Measurements from ENCODE around the gene MED29.
A peak's percentile ranks its signal among the peaks of the same experiment; 100 is the strongest.

MED29 gene

DNA sequence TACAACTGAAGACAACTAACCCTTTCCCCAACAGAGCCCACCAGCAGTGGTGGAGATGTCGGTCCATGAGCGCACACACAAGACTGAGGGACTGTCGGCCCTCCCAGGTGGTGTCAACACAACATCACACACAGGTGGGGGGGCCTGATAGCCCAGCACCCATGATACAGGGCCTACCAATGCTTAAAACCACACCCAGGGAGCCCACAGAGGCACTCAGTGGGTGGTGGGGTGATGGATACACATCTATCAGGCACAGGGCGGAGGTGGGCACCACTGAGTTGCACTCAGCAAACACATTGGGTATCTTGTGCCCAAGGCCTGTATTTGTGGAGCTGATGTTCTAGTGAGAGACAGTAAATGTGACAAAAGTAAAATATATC, 8.5 kb downstream of the MED29 start:
- no peak for DNase-seq

DNA sequence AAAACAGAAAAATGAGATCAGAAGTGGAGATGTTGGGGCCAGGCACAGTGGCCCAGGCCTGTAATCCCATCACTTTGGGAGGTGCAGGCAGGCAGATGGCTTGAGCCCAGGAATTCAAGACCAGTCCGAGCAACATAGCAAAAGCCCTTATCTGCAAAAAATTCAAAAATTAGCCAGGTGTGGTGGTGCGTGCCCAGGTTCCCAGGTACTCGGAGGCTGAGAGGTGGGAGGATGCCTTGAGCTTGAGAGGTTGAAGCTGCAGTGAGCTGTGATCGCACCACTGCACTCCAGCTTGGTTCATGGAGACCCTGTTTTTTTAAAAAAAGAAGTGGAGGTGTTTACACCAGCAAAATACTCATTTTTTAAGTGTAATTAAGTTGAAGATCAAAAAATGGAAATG, 8.9 kb downstream of the MED29 start:
- no peak for DNase-seq

DNA sequence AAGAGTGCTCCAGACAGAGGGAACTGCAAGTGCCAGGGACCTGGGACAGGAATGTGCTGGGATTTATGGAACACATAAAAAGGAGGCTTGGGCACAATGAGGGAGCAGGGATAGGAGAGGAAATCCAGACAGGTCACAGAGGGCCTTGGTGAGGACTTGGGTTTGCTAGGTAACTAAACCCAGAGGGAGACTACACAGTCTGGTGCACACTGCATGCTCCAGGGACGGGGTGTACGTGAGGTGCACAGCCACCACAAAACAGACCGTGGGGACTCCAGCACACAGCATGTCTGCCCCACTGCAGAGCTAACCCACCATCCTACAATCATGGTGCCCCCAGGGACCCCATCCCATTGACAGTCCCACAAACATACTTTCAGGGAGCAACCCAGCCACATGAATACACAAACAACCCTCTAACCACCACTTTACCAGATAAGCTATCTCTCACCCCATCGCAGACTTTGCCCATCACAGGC, 9.9 kb downstream of the MED29 start:
- DNase-seq, result no peak

DNA sequence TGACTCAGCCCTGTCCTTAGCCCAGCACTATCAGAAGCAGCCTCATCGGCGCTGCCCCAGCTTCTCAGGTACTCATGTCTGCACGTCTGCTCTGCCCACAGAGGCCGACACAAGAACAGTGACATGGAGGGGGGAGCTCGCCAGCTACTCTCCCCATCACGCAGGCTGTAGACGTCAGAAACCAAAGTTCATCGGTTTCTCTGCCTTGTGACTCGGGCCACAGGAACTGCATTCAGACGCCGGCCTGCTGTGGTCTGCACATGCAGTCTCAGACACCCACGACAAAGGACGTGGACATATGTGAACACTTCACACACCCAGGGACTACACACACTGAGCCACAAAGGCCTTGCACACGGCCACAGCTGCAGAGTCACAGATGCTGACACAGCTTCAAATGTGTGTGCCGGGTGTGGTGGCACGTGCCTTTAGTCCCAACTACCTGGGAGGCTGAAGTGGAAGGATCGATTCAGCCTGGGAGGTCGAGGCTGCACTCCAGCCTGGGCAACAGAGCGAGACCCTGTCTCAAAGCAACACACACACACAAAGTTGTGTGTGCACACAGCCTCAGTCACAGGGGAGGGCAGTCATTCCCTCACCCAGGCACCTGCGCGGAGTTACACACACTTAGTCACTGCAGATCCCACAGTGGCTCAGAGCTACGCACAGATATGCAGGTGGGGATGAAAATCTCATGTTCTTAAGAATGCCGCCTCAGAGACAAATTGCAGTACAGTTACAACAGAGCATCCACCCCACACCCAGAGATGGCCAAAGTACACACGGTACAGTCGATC, 10.6 kb downstream of the MED29 start:
- DNase-seq, result peak; percentile 83

DNA sequence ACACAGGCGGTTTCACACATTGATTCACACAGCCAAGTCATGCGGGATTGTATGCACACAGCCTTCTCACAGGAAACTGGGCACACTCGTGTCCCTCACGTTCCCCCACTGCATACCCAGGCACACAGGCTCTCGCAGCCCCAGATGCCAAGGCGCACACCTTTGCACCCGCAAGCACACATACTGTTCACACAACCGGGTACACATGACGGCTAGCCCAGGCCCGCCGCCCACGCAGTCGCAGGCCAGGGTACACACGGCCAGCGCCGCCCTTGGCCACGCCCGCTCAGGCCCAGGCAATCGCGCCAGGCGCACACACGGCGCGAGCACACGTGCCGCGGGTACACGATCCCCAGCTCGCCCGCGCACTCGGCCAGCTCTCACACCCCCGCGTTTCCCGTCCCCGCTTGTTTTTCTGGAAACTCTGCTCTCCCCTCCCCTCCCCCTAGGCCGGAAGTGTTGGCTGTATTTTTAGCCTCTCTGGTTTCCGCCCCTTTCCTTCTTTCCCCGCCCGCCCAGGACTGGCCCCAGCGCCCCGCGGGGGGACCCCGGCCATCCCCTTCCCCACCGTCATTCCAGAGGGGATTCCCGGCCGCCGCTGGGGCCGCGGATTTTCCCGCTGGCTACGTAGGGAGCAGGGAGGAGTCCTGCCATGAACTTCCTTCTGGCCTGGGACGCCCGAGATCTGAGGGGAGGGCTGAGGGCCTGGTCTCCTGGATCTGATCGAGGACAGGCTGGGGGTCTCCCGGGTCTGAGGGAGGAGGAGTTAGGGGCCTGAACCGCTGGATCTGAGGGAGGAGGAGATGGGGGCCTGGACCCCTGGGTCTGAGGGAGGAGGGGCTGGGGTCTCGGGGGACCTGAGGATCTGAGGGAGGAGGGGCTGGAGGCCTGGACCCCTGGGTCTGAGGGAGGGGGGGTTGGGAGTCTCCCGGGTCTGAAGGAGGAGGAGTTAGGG, 11.4 kb downstream of the MED29 start:
- DNase-seq, result peak; percentile 77

DNA sequence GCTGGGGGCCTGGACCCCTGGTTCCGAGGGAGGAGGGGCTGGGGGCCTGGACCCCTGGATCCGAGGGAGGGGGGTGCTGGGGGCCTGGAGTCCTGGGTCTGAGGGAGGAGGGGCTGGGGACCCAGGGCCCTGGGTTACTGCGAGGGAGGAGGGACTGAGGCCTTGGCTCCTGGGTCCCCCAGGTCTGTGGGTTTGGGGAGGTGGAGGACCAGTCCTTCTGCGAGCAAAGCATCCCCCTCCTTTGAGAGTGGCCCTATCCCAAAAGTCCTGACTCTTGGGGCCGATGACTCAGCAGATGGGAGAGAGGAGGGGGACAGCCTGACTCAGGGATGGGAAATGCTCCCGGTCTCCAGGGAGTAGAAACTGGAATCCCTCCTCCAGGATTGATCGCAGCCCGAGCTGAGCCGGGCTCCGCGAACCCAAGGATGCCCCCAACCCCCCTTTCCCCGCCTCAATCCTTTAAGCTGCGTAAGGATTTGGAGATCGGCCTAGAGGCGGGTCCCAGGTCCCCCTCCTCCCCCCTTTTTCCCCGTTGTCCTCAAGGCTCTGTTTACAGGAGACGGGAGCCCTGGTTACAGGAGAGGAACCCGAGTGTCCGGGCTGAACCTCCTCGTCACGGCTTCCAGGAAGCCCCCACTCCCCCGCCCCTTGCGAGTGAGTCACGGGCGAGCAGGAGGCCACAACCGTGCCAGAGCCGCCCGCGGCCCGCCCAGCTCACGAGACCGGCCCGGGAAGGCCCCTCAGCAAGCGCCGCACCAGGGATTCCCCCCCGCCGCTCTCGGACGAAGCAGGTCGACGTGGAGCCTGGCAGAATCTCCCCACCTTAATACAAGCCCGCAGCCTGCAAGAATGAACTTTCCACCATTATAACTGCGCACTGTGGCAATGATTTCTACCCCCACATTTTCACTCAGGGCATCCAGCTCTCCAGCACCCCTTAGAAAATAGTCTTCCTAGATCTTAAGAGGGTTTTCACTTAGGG, 12.4 kb downstream of the MED29 start:
- peak; percentile 97 for DNase-seq

DNA sequence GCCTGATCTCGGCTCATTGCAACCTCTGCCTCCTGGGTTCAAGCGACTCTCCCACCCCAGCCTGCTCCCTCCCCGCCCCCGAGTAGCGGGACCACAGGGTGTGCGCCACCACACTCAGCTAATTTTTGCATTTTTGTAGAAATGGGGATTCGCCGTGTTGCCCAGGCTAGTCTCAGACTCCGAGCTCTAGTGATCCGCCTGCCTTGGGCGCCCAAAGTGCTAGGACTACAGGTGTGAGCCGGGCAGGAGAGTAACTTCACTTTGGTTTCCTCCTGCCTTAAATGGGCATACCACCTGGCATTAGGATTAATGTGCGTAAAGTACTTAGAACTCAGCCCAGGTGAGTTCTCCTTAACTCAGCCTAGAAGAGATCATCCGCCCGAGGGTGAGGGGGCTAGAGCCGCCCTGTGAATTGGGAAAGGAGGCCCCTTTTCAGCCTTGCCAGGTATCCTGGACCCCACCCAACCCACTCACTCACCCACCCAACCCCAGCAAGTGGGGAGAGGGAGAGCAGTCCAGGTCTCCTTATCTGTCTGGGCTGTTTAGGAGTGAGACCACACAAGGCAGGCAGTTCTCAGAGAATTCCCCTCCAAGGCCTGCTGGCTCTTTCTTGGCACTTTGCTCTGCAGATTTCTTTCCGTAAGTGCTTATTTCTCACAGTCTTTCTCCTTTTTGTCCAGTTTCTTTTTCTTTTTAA, 14.2 kb downstream of the MED29 start:
- no peak for DNase-seq

DNA sequence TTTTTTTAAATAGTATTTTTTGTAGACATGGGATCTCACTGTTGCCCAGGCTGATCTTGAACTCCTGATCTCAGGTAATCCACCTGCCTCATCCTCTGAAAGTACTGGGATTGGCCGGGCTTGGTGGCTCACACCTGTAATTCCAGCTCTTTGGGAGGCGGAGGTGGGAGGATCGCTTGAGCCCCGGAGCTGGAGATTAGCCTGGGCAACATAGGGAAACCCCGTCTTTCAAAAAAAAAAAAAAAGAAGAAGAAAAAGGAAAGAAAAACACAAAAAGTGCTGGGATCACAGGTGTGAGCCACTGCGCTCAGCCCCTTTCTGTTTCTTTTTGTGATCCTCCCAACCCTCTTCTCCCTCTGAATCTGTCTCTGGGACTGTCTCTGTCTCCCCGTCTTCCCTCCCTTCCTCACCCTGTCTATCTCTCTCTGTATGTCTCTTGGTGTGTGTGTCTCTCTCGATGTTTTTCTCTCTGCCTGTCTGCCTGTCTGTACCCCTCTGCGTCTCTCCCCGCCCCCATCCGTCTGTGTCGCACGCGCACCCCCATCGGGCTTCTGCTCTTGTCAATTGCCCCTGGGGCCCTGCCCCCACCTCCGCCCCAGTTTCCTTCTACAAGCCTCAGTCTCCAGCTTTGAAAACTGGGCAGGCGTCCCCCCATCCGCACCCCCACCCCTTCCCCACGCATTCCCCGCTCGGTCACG, 14.9 kb downstream of the MED29 start:
- peak; percentile 81 for DNase-seq

DNA sequence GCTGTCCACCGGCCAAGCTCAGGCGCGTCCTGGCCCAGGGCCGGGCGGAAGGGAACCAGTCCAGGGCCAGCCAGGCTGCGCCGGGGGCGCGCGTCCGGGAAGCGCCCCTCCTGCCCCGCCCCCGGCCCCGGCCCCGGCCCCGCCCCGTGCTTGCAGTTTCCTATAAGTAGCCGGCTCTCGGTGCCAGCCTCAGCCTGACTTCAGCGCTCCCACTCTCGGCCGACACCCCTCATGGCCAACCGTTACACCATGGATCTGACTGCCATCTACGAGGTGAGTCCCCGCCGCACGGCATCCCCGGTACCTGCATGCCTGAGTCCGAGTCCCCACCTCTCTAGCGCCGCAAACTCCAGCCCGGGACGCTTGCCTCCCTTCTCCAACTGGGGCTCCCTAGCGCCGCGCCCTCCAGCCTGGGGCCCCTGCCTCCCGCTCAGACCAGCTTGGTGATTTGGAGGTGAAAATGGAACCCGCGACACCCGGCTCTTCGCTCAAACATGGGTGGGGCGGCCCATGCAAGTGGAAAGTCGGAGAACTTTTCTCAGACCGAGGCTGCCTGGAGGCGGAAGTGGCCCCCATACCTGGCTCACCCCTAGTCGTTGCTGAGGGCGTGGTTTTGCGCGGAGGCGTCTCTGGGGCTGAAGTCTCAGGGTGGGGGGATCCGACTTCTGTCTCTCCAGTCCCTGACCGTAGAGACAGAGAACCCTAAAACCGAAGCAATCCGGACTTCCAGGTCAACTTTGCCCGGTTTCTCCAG, 15.7 kb downstream of the MED29 start, which contains the start of gene ZFP36:
TSS of gene ZFP36 (plus strand) at position 192 of the 754 bp plus-strand sequence. CDS start at position 250, 58 bp downstream.
- peak; percentile 93 for DNase-seq

DNA sequence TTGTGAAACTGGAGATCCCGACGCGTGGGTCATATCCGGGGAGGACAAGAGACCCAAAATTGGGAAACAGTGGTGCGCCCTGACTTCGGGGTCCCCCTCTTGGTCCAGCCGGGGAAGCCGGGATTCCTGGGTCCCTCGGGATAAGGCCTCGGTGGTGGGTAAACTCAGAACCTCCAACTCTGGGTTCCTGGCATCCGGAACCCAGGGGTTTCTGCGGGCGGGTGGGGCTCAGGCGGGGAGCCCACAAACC, 16.2 kb downstream of the MED29 start:
- no peak for DNase-seq

DNA sequence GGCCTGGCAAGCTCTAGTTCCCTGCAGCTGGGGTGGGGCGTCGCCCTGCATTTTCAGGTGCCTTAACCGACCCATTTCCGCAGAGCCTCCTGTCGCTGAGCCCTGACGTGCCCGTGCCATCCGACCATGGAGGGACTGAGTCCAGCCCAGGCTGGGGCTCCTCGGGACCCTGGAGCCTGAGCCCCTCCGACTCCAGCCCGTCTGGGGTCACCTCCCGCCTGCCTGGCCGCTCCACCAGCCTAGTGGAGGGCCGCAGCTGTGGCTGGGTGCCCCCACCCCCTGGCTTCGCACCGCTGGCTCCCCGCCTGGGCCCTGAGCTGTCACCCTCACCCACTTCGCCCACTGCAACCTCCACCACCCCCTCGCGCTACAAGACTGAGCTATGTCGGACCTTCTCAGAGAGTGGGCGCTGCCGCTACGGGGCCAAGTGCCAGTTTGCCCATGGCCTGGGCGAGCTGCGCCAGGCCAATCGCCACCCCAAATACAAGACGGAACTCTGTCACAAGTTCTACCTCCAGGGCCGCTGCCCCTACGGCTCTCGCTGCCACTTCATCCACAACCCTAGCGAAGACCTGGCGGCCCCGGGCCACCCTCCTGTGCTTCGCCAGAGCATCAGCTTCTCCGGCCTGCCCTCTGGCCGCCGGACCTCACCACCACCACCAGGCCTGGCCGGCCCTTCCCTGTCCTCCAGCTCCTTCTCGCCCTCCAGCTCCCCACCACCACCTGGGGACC, 16.6 kb downstream of the MED29 start:
- DNase-seq, result peak; percentile 54

DNA sequence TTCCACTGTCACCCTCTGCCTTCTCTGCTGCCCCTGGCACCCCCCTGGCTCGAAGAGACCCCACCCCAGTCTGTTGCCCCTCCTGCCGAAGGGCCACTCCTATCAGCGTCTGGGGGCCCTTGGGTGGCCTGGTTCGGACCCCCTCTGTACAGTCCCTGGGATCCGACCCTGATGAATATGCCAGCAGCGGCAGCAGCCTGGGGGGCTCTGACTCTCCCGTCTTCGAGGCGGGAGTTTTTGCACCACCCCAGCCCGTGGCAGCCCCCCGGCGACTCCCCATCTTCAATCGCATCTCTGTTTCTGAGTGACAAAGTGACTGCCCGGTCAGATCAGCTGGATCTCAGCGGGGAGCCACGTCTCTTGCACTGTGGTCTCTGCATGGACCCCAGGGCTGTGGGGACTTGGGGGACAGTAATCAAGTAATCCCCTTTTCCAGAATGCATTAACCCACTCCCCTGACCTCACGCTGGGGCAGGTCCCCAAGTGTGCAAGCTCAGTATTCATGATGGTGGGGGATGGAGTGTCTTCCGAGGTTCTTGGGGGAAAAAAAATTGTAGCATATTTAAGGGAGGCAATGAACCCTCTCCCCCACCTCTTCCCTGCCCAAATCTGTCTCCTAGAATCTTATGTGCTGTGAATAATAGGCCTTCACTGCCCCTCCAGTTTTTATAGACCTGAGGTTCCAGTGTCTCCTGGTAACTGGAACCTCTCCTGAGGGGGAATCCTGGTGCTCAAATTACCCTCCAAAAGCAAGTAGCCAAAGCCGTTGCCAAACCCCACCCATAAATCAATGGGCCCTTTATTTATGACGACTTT, 17.4 kb downstream of the MED29 start:
- peak; percentile 44 for DNase-seq

DNA sequence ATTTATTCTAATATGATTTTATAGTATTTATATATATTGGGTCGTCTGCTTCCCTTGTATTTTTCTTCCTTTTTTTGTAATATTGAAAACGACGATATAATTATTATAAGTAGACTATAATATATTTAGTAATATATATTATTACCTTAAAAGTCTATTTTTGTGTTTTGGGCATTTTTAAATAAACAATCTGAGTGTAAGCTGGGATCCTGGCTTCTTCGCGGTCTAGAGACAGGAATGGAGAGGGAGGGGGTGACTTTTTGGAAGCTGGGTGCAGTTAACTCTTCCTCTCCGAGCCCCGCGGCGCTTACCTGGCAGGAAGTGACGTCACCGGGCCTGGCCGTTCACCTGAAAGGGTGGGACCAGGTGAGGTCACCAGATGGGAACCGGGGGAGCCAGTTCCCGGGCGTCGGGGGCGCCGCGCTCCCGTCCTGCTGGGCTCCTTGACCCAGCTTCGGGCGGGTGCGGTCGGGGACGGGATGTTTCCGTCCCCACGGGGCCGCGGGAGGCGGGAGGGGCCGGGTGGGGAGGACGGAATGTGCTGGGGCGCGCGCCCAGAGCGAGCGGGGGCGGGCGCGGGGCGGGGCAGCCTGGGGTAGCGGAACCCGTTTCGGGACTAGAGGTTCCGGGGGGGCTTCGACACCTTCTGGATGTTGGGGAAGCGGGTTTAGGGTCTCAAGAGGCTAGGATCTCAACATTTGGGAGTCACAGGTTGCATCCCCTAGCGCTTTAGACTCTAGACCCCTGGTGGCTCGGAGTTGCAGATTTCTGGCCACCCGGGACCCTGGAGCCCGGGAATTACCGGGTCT, 18.2 kb downstream of the MED29 start:
- peak; percentile 87 for DNase-seq

DNA sequence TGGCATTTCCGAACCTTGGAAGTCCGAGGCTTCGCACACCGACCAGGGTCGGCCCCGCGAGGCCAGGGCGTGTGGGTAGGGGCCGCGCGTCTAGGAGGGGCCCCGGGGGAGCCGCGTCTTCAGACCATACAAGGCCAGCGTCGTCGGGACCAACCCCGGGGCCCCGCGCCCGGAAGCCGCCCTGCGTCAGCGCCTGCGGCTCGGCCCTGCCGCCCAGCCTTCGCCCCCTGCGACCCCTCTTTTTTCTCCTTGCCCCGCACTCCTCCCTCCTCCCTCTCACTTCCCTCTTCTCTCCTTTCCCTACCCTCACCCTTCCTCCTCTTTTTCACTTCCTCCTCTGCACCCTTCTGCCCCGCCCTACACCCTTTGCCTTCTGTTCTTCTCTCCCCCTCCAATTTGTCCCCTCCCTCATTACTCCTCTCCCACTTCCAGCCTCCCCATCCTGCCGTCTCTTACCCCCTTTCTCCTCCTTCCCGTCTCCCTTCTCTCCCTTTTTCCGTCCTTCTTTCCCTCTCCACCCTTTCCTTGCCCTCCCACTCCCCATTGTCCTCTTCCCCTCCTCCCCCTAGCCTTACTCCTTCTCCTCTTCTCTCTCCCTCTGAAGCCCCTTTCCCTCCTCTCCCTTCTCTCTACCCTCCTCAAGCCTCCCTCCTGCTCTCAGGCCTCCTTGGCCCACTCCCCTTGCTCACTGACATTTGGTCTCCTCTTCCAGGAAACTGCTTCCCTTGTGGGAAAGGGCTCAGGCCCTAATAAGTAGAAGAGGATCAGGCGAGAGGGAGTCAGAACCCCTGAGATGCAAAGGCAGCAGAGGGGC, 19.0 kb downstream of the MED29 start:
- peak; percentile 69 for DNase-seq

DNA sequence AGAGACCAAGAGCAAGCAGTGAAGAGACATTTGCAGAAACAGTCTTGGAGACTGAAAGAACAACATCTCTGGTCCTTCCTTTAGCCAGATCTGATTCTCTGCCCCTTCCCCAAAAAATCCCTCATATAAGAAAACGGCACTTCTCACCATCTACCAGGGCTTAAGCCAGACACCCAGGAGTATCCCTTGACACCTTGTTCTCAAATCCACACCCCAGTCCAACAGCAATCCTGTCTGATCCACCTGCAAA, 19.6 kb downstream of the MED29 start:
- DNase-seq, result no peak

DNA sequence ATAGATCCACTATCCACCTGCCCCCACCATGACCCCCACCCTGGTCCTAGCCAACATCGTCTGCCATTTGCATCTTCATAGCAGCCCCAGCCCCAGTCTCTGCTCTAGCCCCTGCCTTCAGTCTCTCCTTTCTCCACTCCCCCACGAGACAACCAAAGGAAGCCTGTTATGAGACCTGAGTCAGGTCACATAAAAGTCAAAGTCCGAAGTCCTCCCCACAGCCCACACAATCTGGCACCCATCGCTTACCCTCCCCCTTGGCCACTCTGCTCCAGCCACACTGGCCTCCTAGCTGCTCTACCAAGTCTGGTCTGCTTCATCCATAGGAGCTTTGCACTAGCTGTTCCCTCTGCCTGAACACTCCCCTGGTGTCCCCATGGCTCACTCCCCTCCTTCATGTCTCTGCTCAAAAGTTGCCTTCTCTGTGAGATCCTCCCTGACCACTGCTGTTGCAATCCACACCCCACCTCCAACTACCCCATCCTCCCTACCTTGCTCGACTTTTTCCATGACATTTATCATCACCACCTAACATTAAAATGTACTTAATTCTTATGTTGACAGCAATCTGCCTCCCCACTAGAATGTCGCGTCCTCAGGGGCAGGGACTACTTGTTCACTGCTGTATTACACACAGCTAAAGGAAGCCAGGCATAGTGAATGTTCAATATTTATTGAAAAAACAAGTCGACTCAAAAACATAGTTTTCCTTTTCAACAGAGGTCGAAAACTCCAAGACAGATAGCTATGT, 20.1 kb downstream of the MED29 start:
- DNase-seq, result no peak

DNA sequence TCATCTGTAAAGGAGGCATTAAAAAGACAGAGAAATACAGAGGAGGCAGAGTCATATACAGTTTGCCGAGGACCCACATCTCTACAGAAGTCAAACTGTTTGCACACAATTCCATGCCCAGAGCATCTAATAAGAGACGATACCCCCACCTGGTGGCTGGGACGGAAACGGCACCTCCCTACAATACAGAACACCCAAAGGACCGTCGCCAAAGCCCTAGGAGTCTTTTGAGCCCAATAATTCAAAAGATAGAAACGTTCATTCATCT, 20.6 kb downstream of the MED29 start:
- DNase-seq, result peak; percentile 90
